Neural cell (in vitro differentiated cells): ENCODE results near the gene IGFBP4. TPM values are rescaled to one million over a fixed set of nuclear protein-coding genes. Genes with fewer than 3 reads are reported as not detected.

Source experiments
- H2AFZ ChIP-seq: fragments of 200-600, 300-800 bp; sonication (generic), shearing (Covaris generic); 2 replicates; pipeline ENCODE4 v1.6.0; 2014; ENCODE audit warnings: low read depth, mild to moderate bottlenecking, antibody characterized with exemption, low read length, moderate library complexity
- H3F3A ChIP-seq: fragments of 200-600 bp; shearing (Covaris generic); 2 replicates; pipeline ENCODE4 v1.6.1; 2016; ENCODE audit warnings: mild to moderate bottlenecking, moderate library complexity, mixed read lengths, antibody characterized with exemption, low read length; ENCODE audit not compliant: insufficient read depth, poor library complexity, severe bottlenecking
- H3K27ac ChIP-seq: fragments of 200-600, 300-800 bp; sonication (generic), shearing (Covaris generic); 2 replicates; pipeline ENCODE4 v1.5.1; 2014; ENCODE audit warnings: mild to moderate bottlenecking, low read length, moderate library complexity
- H3K27me3 ChIP-seq: fragments of 300-800, 200-600 bp; sonication (generic), shearing (Covaris generic); 2 replicates; pipeline ENCODE4 v1.6.0; 2014; ENCODE audit warnings: mild to moderate bottlenecking, low read depth, low read length, moderate library complexity; ENCODE audit not compliant: insufficient read depth
- H3K36me3 ChIP-seq: fragments of 300-800, 200-600 bp; sonication (generic), shearing (Covaris generic); 2 replicates; pipeline ENCODE4 v1.5.1; 2014; ENCODE audit warnings: mild to moderate bottlenecking, antibody characterized with exemption, low read length, moderate library complexity; ENCODE audit not compliant: insufficient read depth
- H3K4me2 ChIP-seq: fragments of 300-800, 200-600 bp; sonication (generic), shearing (Covaris generic); 2 replicates; pipeline ENCODE4 v1.6.0; 2014; ENCODE audit warnings: mild to moderate bottlenecking, low read length
- H3K4me3 ChIP-seq: fragments of 300-800, 200-600 bp; sonication (generic), shearing (Covaris generic); 2 replicates; pipeline ENCODE4 v1.5.1; 2014; ENCODE audit warnings: mild to moderate bottlenecking, low read length, moderate library complexity
- H3K79me2 ChIP-seq: fragments of 200-600 bp; shearing (Covaris generic); replicated peaks from 2 replicates; pipeline ENCODE4 v1.6.0; 2014; ENCODE audit warnings: mild to moderate bottlenecking, low read length, moderate library complexity; ENCODE audit not compliant: insufficient read depth
- H3K9ac ChIP-seq: fragments of 300-800, 200-600 bp; sonication (generic), shearing (Covaris generic); 2 replicates; pipeline ENCODE4 v1.6.1; 2016; ENCODE audit warnings: mild to moderate bottlenecking, low read length, mixed read lengths
- H3K9me2 ChIP-seq: fragments of 200-600 bp; shearing (Covaris generic); 2 replicates; pipeline ENCODE4 v1.6.1; 2016; ENCODE audit warnings: mild to moderate bottlenecking, low read length, mixed read lengths; ENCODE audit not compliant: insufficient read depth
- H3K9me3 ChIP-seq: fragments of 200-600, 300-800 bp; sonication (generic), shearing (Covaris generic); 2 replicates; pipeline ENCODE4 v1.6.1; 2016; ENCODE audit warnings: mild to moderate bottlenecking, mixed run types, low read length, moderate library complexity, mixed read lengths
- H4K20me1 ChIP-seq: fragments of 200-600 bp; shearing (Covaris generic); 2 replicates; pipeline ENCODE4 v1.6.1; 2016; ENCODE audit warnings: mild to moderate bottlenecking, mixed run types; ENCODE audit not compliant: insufficient read depth
- CTCF ChIP-seq: fragments of 450-650 bp; IDR thresholded peaks from 2 replicates; pipeline ENCODE4 v1.5.1; 2014; ENCODE audit warnings: antibody characterized with exemption, mild to moderate bottlenecking, moderate library complexity; ENCODE audit not compliant: poor library complexity, severe bottlenecking
- EP300 ChIP-seq: fragments of 450-650 bp; conservative IDR thresholded peaks from 2 replicates; pipeline ENCODE4 v1.6.1; 2014; ENCODE audit warnings: antibody characterized with exemption, mild to moderate bottlenecking, moderate library complexity; ENCODE audit not compliant: poor library complexity, severe bottlenecking
- EZH2 ChIP-seq: fragments of 200-600, 300-800 bp; shearing (Covaris generic), sonication (generic); IDR thresholded peaks from 2 replicates; pipeline ENCODE4 v1.6.1; 2014; ENCODE audit warnings: antibody characterized with exemption, low read length, borderline replicate concordance, mild to moderate bottlenecking; ENCODE audit not compliant: insufficient read depth, poor library complexity, severe bottlenecking
- MXI1 ChIP-seq: fragments of 450-650 bp; conservative IDR thresholded peaks from 2 replicates; pipeline ENCODE4 v1.6.1; 2014; ENCODE audit warnings: antibody characterized with exemption, mild to moderate bottlenecking; ENCODE audit not compliant: poor library complexity, severe bottlenecking
- POLR2AphosphoS5 ChIP-seq: IDR thresholded peaks from 2 replicates; pipeline ENCODE4 v1.6.1; 2012
- RAD21 ChIP-seq: fragments of 450-650 bp; conservative IDR thresholded peaks from 2 replicates; pipeline ENCODE4 v1.6.1; 2014; ENCODE audit warnings: antibody characterized with exemption, mild to moderate bottlenecking, moderate library complexity
- REST ChIP-seq: IDR thresholded peaks from 2 replicates; pipeline ENCODE4 v1.6.1; 2012; ENCODE audit warnings: borderline replicate concordance
- SMC3 ChIP-seq: fragments of 450-650 bp; conservative IDR thresholded peaks from 2 replicates; pipeline ENCODE4 v1.6.1; 2014; ENCODE audit warnings: antibody characterized with exemption, mild to moderate bottlenecking, moderate library complexity; ENCODE audit not compliant: poor library complexity
- TAF1 ChIP-seq: IDR thresholded peaks from 2 replicates; pipeline ENCODE4 v1.6.1; 2012; ENCODE audit warnings: low read depth
- polyA plus RNA-seq: library from polyadenylated mRNA; depleted of rRNA; stranded (reverse); fragments of >200 nt; gene quantifications from 2 replicates; pipeline ENCODE4 v1.2.3, GENCODE V29; 2014

Gene IGFBP4
- polyA plus RNA-seq, 1 donor from 2014 or later, result 1.3 TPM

- Histone ChIP-seq H3K36me3 (no peaks in the 10 kb centered on the region), H3K27me3 (no peaks in the 10 kb centered on the region), H3K79me2 (no peaks in the 10 kb centered on the region), H4K20me1 (no peaks in the 10 kb centered on the region), H3K27ac (no peak overlapping the region), H3K4me2 (no peak overlapping the region), H3K9me2 (no peaks in the 10 kb centered on the region), H3K9ac (no peak overlapping the region), H2AFZ (no peak overlapping the region), H3F3A (no peaks in the 10 kb centered on the region), H3K4me3 (no peak overlapping the region), H3K9me3 (peaks cover 3% of the 10 kb centered on the region)
- TF ChIP-seq POLR2AphosphoS5 (no peak), EZH2 (no peak), EP300 (no peak), REST (no peak), TAF1 (no peak), RAD21 (no peak), CTCF (no peak), MXI1 (no peak)
Measured at GRCh38 chr17:40472733-40473452, 29.6 kb downstream of the IGFBP4 start.

- H2AFZ ChIP-seq, result no peak overlapping the region
- TF ChIP-seq RAD21 (no peak), REST (no peak), POLR2AphosphoS5 (no peak), MXI1 (no peak), SMC3 (no peak)
- no peak overlapping the region for H3K4me3 ChIP-seq
- H3K9ac ChIP-seq, result no peak overlapping the region
- no peaks in the 10 kb centered on the region for H3K79me2 ChIP-seq
- no peak overlapping the region for H3K27ac ChIP-seq
- H4K20me1 ChIP-seq, result no peaks in the 10 kb centered on the region
- H3K4me2 ChIP-seq, result no peak overlapping the region
- peaks cover 3% of the 10 kb centered on the region for H3K9me3 ChIP-seq
- no peaks in the 10 kb centered on the region for H3K27me3 ChIP-seq
- H3K36me3 ChIP-seq, result no peaks in the 10 kb centered on the region
- H3K9me2 ChIP-seq, result no peaks in the 10 kb centered on the region
- no peaks in the 10 kb centered on the region for H3F3A ChIP-seq
Measured at GRCh38 chr17:40473573-40474365, 30.5 kb downstream of the IGFBP4 start.
